Mammary epithelial cell (primary cell): ENCODE data around the gene HDAC6.
A peak's percentile ranks its signal among the peaks of the same experiment; 100 is the strongest.

Source experiments
- EZH2 ChIP-seq: IDR thresholded peaks from 2 replicates; pipeline ENCODE4 v1.6.1; 2012; ENCODE audit warnings: low read length, inconsistent platforms, borderline replicate concordance
- TF ChIP-seq, protein P1 (sequence below), 2 donors: IDR thresholded peaks in 1 of 2; conservative IDR thresholded peaks in 1 of 2; 2 replicates each; pipeline ENCODE4 v1.5.1; 2011 to 2012; ENCODE audit warnings: inconsistent platforms in 2 of 2, low read length in 2 of 2, mild to moderate bottlenecking in 2 of 2, control low read depth in 1 of 2, low read depth in 1 of 2; ENCODE audit not compliant: insufficient read depth in 1 of 2; ENCODE audit errors: extremely low read depth in 1 of 2

DNA sequence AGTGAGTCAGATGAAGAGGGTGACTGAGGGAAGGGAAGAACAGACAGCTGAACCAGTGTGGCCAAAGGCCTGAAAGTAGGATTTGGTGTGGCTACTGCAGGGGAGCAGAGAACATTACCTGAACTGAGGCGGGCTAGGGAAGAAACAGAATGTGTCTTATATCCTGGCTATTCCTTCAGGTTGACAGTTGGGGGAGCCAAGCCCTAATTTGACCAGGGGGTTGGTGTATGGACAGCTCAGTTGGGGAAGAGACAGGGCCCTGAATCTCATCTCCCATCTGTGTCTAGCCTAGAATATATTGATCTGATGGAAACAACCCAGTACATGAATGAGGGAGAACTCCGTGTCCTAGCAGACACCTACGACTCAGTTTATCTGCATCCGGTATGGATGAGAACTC lies 4.2 kb downstream of the HDAC6 start:
- TF ChIP-seq EZH2: no peak
- TF ChIP-seq, protein P1, sequence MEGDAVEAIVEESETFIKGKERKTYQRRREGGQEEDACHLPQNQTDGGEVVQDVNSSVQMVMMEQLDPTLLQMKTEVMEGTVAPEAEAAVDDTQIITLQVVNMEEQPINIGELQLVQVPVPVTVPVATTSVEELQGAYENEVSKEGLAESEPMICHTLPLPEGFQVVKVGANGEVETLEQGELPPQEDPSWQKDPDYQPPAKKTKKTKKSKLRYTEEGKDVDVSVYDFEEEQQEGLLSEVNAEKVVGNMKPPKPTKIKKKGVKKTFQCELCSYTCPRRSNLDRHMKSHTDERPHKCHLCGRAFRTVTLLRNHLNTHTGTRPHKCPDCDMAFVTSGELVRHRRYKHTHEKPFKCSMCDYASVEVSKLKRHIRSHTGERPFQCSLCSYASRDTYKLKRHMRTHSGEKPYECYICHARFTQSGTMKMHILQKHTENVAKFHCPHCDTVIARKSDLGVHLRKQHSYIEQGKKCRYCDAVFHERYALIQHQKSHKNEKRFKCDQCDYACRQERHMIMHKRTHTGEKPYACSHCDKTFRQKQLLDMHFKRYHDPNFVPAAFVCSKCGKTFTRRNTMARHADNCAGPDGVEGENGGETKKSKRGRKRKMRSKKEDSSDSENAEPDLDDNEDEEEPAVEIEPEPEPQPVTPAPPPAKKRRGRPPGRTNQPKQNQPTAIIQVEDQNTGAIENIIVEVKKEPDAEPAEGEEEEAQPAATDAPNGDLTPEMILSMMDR (conservative IDR thresholded peaks at IDR 0.05 in 1 of 2, IDR thresholded peaks at IDR 0.05 in 1 of 2; ENCODE audit: extremely low read depth in 1 of 2, insufficient read depth in 1 of 2, low read depth in 1 of 2, low read length in 2 of 2): peak in 1 of 2 donors; percentile 3
